Psoas muscle (tissue), 8 donors: ENCODE measurements around the gene CNN2. TPM values are rescaled to one million over a fixed set of nuclear protein-coding genes. Genes with fewer than 3 reads are reported as not detected.

Experiments
- ATAC-seq, 4 donors: fragments of 200-7000 bp; cut with Tn5 transposase; one replicate each; pipeline ENCODE4 v1.9.1; 2020; ENCODE audit warnings: moderate library complexity in 3 of 4, mild to moderate bottlenecking in 2 of 4
- DNase-seq, 2 donors: peaks; one replicate each; pipeline ENCODE4 v3.0.0-alpha.2; 2020
- H3K27ac ChIP-seq: fragments of 200-600 bp; one replicate; pipeline ENCODE4 v1.8.0; 2022
- H3K27me3 ChIP-seq, 3 donors: fragments of 200-600 bp in 1 of 3; one replicate each; pipeline versions ENCODE4 v1.6.1 to v1.8.0; 2013 to 2022; ENCODE audit warnings: low read length in 2 of 3, mild to moderate bottlenecking in 2 of 3, moderate library complexity in 1 of 3; ENCODE audit not compliant: insufficient read depth in 3 of 3
- H3K36me3 ChIP-seq, 2 donors: fragments of 200-600 bp in 1 of 2; one replicate each; pipeline versions ENCODE4 v1.6.1 to v1.8.0; 2013 to 2022; ENCODE audit warnings: low read depth in 1 of 2, mild to moderate bottlenecking in 1 of 2, moderate library complexity in 1 of 2; ENCODE audit not compliant: insufficient read depth in 1 of 2
- H3K4me1 ChIP-seq: fragments of 200-600 bp; one replicate; pipeline ENCODE4 v1.8.0; 2022
- H3K4me3 ChIP-seq: fragments of 200-600 bp; one replicate; pipeline ENCODE4 v1.8.0; 2022; ENCODE audit warnings: mild to moderate bottlenecking
- H3K9me3 ChIP-seq: fragments of 200-600 bp; one replicate; pipeline ENCODE4 v1.8.0; 2022
- CTCF ChIP-seq: fragments of 200-600 bp; IDR thresholded peaks from one replicate; pipeline ENCODE4 v1.8.0; 2022; ENCODE audit warnings: antibody characterized with exemption
- WGBS, 3 donors: extraction: QIAGEN DNeasy Blood & Tissue Kit; methylation state at CpG; one replicate each; pipeline versions ENCODE4 v1.1.6 to v1.1.7; 2013; 5-methylcytosine and 5-hydroxymethylcytosine counted together
- intact Hi-C, 2 donors: fragments of 100-400 bp; cut with DNase I; formaldehyde crosslinking; loops; one replicate each; pipeline versions ENCODE4 v1.11.0 to v1.14.2; 2022
- polyA plus RNA-seq, 3 donors: library from polyadenylated mRNA; stranded (reverse); fragments of 200-250 nt; gene quantifications; one replicate each; pipeline ENCODE4 v1.2.3, GENCODE V29; 2013
- total RNA-seq, 4 donors: library from RNA; stranded (reverse); fragmentation: NEBNext Ultra II Directional in 2 of 4; extraction: Animal tissue kit (Norgen Biotek cat#: 25700) in 2 of 4; gene quantifications; one replicate each; pipeline versions ENCODE4 v1.2.1 to v1.2.4, GENCODE V29; 2021 to 2023
- donor health status: healthy with polysubstance abuse.
- donor health status: DM: no; HTN: no; CAD: no; lungs with moderate emphysema.
- donor health status: Bipolar disorder and iron deficiency.
- donor health status: healthy.
- donor health status: DM: yes; HTN: yes; CAD: no.
- donor health status: DM: no; HTN: no; CAD: no.
- donor health status: DM: no; HTN: no; CAD: no.
- donor health status: DM: yes; HTN: yes; CAD: no.

The CNN2 gene
- total and polyA plus RNA-seq, 7 donors: 1.7 to 9.5 (median 6.3) TPM

- Histone ChIP-seq H3K36me3 (no peaks in the 10 kb centered on the region), H3K27me3 (peaks cover 0 to 7% (median 4%) of the 10 kb centered on the region in 3 donors), H3K4me3 (no peak overlapping the region), H3K27ac (no peak overlapping the region), H3K4me1 (no peaks in the 10 kb centered on the region), H3K9me3 (no peaks in the 10 kb centered on the region)
- DNase-seq (peak; percentile 63 to 79), ATAC-seq (no peak)
- intact Hi-C loops: no loop called here
- no peak for TF ChIP-seq CTCF
- WGBS, 3 donors: 60% methylated on average over 16 of the region's 16 CpGs
Measured at GRCh38 chr19:1076951-1077350, 50.5 kb downstream of the CNN2 start.

DNA sequence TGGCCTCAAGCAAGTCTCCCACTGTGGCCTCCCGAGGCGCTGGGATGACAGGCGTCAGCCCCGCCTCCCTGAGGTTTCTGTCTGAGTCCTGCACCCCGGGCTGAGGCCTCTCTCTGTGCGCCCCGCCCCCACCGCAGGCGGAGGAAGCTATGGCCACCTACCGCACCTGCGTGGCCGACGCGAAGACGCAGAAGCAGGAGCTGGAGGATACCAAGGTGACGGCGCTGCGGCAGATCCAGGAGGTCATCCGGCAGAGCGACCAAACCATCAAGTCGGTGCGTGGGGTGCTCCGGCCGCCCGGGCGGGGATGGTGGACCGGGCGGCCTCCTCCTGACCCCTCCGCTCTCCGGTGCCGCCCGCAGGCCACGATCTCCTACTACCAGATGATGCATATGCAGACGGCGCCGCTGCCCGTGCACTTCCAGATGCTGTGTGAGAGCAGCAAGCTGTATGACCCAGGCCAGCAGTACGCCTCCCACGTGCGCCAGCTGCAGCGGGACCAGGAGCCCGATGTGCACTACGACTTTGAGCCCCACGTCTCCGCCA lies 53.2 kb downstream of the CNN2 start:
- DNase-seq (no peak), ATAC-seq (no peak)
- WGBS, 3 donors: 83 to 89% (median 86%) methylated on average over 36 to 45 of the region's 45 CpGs
- H3K4me3 ChIP-seq: no peak overlapping the region
- H3K4me1 ChIP-seq: no peaks in the 10 kb centered on the region
- no peak for TF ChIP-seq CTCF
- H3K36me3 ChIP-seq: no peaks in the 10 kb centered on the region
- intact Hi-C loops: no loop called here
- H3K27ac ChIP-seq: no peak overlapping the region
- no peaks in the 10 kb centered on the region for H3K9me3 ChIP-seq
- H3K27me3 ChIP-seq: peaks cover 0 to 5% (median 0%) of the 10 kb centered on the region in 3 donors

DNA sequence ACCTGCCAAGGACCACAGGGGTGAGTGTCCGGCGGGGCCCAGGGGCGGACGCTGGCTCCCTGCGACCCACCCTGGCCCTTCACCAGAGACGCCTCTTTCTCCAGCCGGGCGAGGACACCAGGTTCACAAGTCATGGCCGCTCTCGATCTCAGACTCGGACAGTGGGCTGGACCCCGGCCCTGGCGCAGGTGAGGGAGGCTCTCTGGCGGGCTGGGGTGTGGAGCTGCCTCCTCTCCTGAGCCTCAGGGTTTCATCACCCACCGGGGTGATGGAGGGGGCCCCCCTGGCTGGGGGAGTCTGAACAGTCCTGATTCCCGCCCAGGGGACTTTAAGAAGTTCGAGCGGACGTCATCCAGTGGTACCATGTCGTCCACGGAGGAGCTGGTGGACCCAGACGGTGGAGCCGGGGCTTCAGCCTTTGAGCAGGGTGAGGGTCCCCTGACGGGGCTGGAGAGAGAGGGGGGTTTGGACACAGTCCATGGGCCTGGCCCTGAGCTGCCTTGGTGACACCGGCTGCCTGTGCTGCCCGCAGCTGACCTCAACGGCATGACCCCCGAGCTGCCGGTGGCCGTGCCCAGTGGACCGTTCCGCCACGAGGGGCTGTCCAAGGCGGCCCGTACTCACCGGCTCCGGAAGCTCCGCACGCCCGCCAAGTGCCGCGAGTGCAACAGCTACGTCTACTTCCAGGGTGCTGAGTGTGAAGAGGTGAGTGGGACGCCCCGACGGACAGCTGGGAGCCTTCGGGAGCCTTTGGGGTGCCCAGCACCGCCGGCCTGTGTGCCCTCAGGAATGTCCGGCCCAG lies 54.2 kb downstream of the CNN2 start:
- Histone ChIP-seq H3K27ac (no peak overlapping the region), H3K27me3 (peaks cover 0 to 5% (median 0%) of the 10 kb centered on the region in 3 donors), H3K36me3 (no peaks in the 10 kb centered on the region), H3K9me3 (no peaks in the 10 kb centered on the region), H3K4me1 (no peaks in the 10 kb centered on the region), H3K4me3 (no peak overlapping the region)
- DNase-seq (no peak), ATAC-seq (no peak)
- no peak for TF ChIP-seq CTCF
- WGBS, 3 donors: 89 to 90% (median 90%) methylated on average over 47 to 50 of the region's 50 CpGs
- intact Hi-C loops: no loop called here

GRCh38 chr19:1081301-1082164 lies 55.1 kb downstream of the CNN2 start:
- Histone ChIP-seq H3K27ac (no peak overlapping the region), H3K9me3 (no peaks in the 10 kb centered on the region), H3K27me3 (peaks cover 0 to 5% (median 0%) of the 10 kb centered on the region in 3 donors), H3K4me1 (no peaks in the 10 kb centered on the region), H3K4me3 (no peak overlapping the region), H3K36me3 (no peaks in the 10 kb centered on the region)
- no peak for TF ChIP-seq CTCF
- 46 to 55% (median 48%) methylated on average over 43 to 58 of the region's 58 CpGs for WGBS, 3 donors
- peak in 3 of 4 donors; percentile 17 to 41 (median 30) for ATAC-seq
- intact Hi-C loops: no loop called here
- DNase-seq: no peak
